ENCODE data around the gene NTRK1.

DNA sequence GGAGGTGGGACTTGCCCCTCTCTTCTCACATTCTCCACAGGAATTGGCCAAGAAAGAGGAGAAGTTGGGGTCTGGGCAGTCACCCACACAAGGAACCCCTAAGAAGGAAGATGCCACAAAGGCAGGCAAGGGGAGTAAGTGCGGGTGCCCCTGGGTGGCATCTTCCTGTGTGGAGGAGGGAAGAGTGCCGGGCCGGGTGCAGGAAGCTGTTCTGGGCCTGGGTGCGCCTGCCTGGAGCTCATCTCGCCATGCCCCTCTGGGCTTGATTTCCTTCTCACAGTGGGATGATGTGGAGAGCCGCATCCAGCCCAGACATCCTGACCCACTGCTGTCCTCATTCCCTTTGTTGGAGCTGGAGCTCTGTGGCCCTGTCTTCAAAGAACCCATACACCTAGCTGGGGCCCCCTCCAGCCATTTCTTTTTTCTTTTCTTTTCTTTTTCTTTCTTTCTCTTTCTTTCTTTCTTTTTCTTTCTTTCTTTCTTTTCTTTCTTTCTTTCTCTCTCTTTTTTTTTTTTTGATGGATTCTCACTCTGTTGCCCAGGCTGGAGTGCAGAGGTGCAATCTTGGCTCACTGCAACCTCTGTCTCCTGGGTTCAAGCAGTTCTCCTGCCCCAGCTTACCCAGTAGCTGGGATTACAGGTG lies 69.1 kb downstream of the NTRK1 start:
- TF ChIP-seq, protein P1, sequence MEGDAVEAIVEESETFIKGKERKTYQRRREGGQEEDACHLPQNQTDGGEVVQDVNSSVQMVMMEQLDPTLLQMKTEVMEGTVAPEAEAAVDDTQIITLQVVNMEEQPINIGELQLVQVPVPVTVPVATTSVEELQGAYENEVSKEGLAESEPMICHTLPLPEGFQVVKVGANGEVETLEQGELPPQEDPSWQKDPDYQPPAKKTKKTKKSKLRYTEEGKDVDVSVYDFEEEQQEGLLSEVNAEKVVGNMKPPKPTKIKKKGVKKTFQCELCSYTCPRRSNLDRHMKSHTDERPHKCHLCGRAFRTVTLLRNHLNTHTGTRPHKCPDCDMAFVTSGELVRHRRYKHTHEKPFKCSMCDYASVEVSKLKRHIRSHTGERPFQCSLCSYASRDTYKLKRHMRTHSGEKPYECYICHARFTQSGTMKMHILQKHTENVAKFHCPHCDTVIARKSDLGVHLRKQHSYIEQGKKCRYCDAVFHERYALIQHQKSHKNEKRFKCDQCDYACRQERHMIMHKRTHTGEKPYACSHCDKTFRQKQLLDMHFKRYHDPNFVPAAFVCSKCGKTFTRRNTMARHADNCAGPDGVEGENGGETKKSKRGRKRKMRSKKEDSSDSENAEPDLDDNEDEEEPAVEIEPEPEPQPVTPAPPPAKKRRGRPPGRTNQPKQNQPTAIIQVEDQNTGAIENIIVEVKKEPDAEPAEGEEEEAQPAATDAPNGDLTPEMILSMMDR (IDR thresholded peaks at IDR 0.05; ENCODE audit: insufficient read depth, low read length): no peak
- TF ChIP-seq POLR2AphosphoS5 (IDR thresholded peaks at IDR 0.05; ENCODE audit: low read depth) (no peak), REST (IDR thresholded peaks at IDR 0.05; ENCODE audit: insufficient replicate concordance, low read depth) (no peak), GABPA (IDR thresholded peaks at IDR 0.05; ENCODE audit: low read depth) (no peak), SPI1 (IDR thresholded peaks at IDR 0.05; ENCODE audit: borderline replicate concordance, low read depth) (no peak)
